ENCODE data around the gene PID1. TPM values are rescaled to one million over a fixed set of nuclear protein-coding genes. Genes with fewer than 3 reads are reported as not detected.

Gene PID1
- total RNA-seq, 2 donors from 2014 or later, result 0.55 to 1.6 TPM

DNA sequence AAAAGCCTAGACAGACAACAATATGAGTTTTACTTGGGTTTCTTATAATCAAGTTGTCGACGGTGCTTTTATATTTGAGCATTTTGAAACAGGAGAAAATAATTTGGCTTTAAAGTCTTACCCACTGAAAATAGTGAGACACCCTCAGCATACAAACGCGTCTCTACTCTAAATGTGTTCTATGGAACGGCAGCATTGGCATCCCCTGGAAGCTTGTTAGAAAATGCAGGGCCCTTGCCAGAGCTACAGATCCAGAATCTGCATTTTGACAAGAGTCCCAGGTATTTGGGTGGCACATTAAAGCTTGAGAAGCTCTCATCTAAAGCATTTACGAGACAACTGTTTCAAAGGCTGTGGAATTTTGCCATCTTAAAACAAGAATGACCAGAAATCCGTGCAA is 163.5 kb downstream of the PID1 start:
- H3K36me3 Mint-ChIP-seq (ENCODE audit: low read depth), result no peaks in the 10 kb centered on the region
- no peak overlapping the region for H3K9ac ChIP-seq (ENCODE audit: extremely low read depth, low read length, poor library complexity, severe bottlenecking)
- no peaks in the 10 kb centered on the region for H3K9me3 ChIP-seq (ENCODE audit: control insufficient read depth, low read length)
- no peak overlapping the region for H3K4me3 ChIP-seq (ENCODE audit: low read length)
- no peaks in the 10 kb centered on the region for H3K27me3 Mint-ChIP-seq (ENCODE audit: insufficient read depth)
- TF ChIP-seq, protein P1, sequence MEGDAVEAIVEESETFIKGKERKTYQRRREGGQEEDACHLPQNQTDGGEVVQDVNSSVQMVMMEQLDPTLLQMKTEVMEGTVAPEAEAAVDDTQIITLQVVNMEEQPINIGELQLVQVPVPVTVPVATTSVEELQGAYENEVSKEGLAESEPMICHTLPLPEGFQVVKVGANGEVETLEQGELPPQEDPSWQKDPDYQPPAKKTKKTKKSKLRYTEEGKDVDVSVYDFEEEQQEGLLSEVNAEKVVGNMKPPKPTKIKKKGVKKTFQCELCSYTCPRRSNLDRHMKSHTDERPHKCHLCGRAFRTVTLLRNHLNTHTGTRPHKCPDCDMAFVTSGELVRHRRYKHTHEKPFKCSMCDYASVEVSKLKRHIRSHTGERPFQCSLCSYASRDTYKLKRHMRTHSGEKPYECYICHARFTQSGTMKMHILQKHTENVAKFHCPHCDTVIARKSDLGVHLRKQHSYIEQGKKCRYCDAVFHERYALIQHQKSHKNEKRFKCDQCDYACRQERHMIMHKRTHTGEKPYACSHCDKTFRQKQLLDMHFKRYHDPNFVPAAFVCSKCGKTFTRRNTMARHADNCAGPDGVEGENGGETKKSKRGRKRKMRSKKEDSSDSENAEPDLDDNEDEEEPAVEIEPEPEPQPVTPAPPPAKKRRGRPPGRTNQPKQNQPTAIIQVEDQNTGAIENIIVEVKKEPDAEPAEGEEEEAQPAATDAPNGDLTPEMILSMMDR (conservative IDR thresholded peaks at IDR 0.05), result no peak
- no peaks in the 10 kb centered on the region for H3K36me3 ChIP-seq (ENCODE audit: control insufficient read depth, insufficient read depth, low read length)
- WGBS, 2 experiments (ENCODE audit: insufficient coverage in 1 of 2, insufficient read length in 1 of 2), result 90 to 100% methylated on average over 4 to 7 of the region's 7 CpGs
- no peaks in the 10 kb centered on the region for H3K27me3 ChIP-seq (ENCODE audit: control insufficient read depth, insufficient read depth, low read length, poor library complexity, severe bottlenecking)
- H3K4me1 Mint-ChIP-seq, result no peaks in the 10 kb centered on the region
- no peak overlapping the region for H3K27ac Mint-ChIP-seq
- H3K27ac ChIP-seq (ENCODE audit: low read depth, low read length), result no peak overlapping the region
- no peak overlapping the region for H3K4me3 Mint-ChIP-seq
- H3K4me1 ChIP-seq (ENCODE audit: control insufficient read depth, insufficient read depth, low read length), result no peaks in the 10 kb centered on the region
- H3K9me3 Mint-ChIP-seq, result no peaks in the 10 kb centered on the region
- no peak for DNase-seq

DNA sequence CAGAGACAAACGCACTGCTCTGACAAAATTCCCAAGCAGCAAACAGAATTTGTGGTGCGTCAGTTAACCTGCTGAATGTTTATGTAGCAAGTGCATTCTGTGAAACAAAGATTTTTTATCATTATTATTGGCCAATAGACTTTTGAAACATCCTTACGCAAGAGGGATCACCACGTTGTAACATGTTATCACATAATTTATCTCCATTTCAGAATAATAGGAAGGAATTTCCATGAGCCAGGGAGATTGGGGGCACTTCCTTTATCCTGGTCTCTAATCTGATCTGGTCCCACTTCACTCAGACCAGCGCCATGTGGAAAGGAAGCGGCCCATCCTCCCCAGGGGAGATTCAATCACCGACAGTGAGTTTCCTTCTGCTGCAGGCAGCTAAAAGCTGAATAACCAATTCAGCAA is 166.1 kb downstream of the PID1 start:
- Mint-ChIP-seq H3K4me1 (no peaks in the 10 kb centered on the region), H3K27me3 (ENCODE audit: insufficient read depth) (no peaks in the 10 kb centered on the region), H3K4me3 (no peak overlapping the region), H3K9me3 (no peaks in the 10 kb centered on the region), H3K27ac (no peak overlapping the region), H3K36me3 (ENCODE audit: low read depth) (no peaks in the 10 kb centered on the region)
- TF ChIP-seq, protein P1 (conservative IDR thresholded peaks at IDR 0.05), result no peak
- H3K4me1 ChIP-seq (ENCODE audit: control insufficient read depth, insufficient read depth, low read length), result no peaks in the 10 kb centered on the region
- H3K27me3 ChIP-seq (ENCODE audit: control insufficient read depth, insufficient read depth, low read length, poor library complexity, severe bottlenecking), result no peaks in the 10 kb centered on the region
- no peak for DNase-seq
- H3K4me3 ChIP-seq (ENCODE audit: low read length), result no peak overlapping the region
- no peak overlapping the region for H3K27ac ChIP-seq (ENCODE audit: low read depth, low read length)
- H3K9me3 ChIP-seq (ENCODE audit: control insufficient read depth, low read length), result no peaks in the 10 kb centered on the region
- H3K36me3 ChIP-seq (ENCODE audit: control insufficient read depth, insufficient read depth, low read length), result no peaks in the 10 kb centered on the region
- 85 to 91% methylated on average over 6 to 7 of the region's 7 CpGs for WGBS, 2 experiments (ENCODE audit: insufficient coverage in 1 of 2, insufficient read length in 1 of 2)
- no peak overlapping the region for H3K9ac ChIP-seq (ENCODE audit: extremely low read depth, low read length, poor library complexity, severe bottlenecking)

DNA sequence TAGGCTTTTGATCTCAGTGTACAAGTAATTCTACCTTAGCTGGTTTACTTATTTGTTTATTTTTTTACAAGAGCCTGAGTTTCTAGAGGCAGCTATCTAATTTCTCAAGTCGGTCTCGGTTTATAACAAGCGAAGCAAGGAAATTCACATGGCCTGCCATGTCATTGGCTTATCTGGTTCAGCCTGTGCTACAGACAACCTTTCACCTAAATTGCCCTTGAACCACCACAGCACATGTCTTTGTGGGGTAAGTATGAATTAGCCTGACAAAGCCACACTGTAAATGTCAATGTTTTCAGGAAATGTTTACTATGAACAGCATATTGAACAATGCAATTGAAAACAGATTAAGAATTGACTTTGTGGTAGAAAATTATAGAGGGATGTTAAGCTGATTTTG is 167.1 kb downstream of the PID1 start:
- no peak overlapping the region for H3K9ac ChIP-seq (ENCODE audit: extremely low read depth, low read length, poor library complexity, severe bottlenecking)
- H3K9me3 ChIP-seq (ENCODE audit: control insufficient read depth, low read length), result no peaks in the 10 kb centered on the region
- H3K4me3 ChIP-seq (ENCODE audit: low read length), result no peak overlapping the region
- H3K36me3 ChIP-seq (ENCODE audit: control insufficient read depth, insufficient read depth, low read length), result no peaks in the 10 kb centered on the region
- H3K27ac ChIP-seq (ENCODE audit: low read depth, low read length), result no peak overlapping the region
- H3K27me3 ChIP-seq (ENCODE audit: control insufficient read depth, insufficient read depth, low read length, poor library complexity, severe bottlenecking), result no peaks in the 10 kb centered on the region
- H3K36me3 Mint-ChIP-seq (ENCODE audit: low read depth), result no peaks in the 10 kb centered on the region
- no peaks in the 10 kb centered on the region for H3K27me3 Mint-ChIP-seq (ENCODE audit: insufficient read depth)
- H3K27ac Mint-ChIP-seq, result no peak overlapping the region
- H3K9me3 Mint-ChIP-seq, result no peaks in the 10 kb centered on the region
- no peak overlapping the region for H3K4me3 Mint-ChIP-seq
- 94 to 96% methylated on average over 3 of the region's 3 CpGs for WGBS, 2 experiments (ENCODE audit: insufficient coverage in 1 of 2, insufficient read length in 1 of 2)
- H3K4me1 Mint-ChIP-seq, result no peaks in the 10 kb centered on the region
- no peak for DNase-seq
- TF ChIP-seq, protein P1 (conservative IDR thresholded peaks at IDR 0.05), result no peak
- H3K4me1 ChIP-seq (ENCODE audit: control insufficient read depth, insufficient read depth, low read length), result no peaks in the 10 kb centered on the region

Measured in endodermal cell (in vitro differentiated cells).